KOPT-K1 (cell line): ENCODE data around the gene SNED1.
"Not testable (repeated sequence)": the region's sequence is repeated elsewhere in the genome, so short reads cannot be mapped to it uniquely, and the experiment has no call there.

Experiments used
- H3K27ac ChIP-seq: fragments of 200-600 bp; sonication (generic); 2 replicates; pipeline ENCODE4 v1.5.1; 2016; ENCODE audit warnings: antibody characterized with exemption, mild to moderate bottlenecking, low read depth, low read length; ENCODE audit not compliant: poor library complexity, severe bottlenecking
- H3K36me3 ChIP-seq: fragments of 200-600 bp; sonication (generic); 2 replicates; pipeline ENCODE4 v1.5.1; 2017; ENCODE audit warnings: antibody characterized with exemption, mild to moderate bottlenecking, low read length, moderate library complexity; ENCODE audit not compliant: insufficient read depth
- H3K9me3 ChIP-seq: fragments of 200-600 bp; sonication (generic); 2 replicates; pipeline ENCODE4 v1.5.1; 2017; ENCODE audit warnings: antibody characterized with exemption, low read length, mild to moderate bottlenecking; ENCODE audit not compliant: insufficient read depth, poor library complexity, severe bottlenecking

Gene SNED1

GRCh38 chr2:240965905-240966456 lies 32.4 kb upstream of the SNED1 start:
- Histone ChIP-seq H3K36me3 (no peaks in the 10 kb centered on the region), H3K9me3 (no peaks in the 10 kb centered on the region), H3K27ac (no peak overlapping the region)

DNA sequence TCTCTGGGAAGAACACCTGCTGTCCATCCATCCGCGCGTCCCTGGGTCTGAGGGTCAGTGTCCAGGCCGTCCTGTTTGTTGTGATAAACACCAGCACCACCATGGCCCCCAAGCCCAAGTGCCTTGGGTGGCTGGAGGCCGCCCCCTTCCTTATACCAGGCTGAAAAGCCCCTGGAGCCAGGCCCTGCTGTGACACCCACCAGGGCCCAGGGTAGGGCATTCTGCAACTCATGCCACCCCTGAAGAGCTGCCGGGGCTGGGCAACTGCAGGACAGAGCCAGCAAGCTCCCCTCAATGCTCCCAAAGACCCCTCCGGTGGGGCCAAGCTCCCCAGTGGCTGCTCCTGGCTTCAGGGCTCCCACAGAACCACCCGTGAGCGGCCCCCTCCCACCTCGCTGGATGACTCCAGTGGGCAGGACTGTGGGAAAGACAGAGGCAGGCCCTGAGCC lies 31.9 kb upstream of the SNED1 start:
- Histone ChIP-seq H3K9me3 (no peaks in the 10 kb centered on the region), H3K27ac (no peak overlapping the region), H3K36me3 (no peaks in the 10 kb centered on the region)

DNA sequence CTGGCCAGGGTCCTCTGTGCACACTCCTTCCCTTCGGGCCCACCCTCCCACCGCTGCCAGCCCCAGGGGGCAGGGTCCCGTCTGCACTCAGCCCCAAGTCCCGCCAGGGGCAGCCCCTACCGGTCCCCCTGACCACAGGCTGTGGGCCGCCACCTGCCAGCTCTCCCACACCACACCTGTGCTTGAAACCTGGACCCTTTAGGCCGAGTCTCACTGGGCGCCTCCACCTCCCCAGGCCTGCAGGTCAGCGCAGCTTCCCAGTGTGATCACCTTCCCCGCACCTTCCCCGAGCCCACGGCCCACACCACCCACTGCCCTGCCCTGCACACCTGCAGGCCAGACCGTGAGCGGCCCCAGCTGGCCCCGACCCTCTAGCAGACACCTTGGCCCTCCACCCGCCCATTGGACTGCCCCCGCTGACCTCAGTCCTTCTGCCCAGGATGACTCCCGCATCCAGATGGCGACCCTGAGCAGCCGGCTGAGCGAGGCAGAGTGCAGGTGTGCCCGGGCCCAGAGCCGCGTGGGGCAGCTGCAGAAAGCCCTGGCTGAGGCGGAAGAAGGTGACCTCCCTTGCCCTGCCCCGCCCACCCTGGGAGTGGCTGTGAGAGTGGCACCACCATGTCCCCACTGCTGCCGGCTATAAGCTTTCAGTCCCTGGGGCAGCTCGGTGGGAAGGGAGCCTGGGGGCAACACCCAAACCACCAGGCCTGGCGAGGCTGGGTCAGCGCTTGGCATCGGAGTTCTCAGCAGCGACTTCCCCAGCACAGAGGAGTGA lies 31.3 kb upstream of the SNED1 start:
- no peak overlapping the region for H3K27ac ChIP-seq
- no peaks in the 10 kb centered on the region for H3K36me3 ChIP-seq
- H3K9me3 ChIP-seq: no peaks in the 10 kb centered on the region

GRCh38 chr2:240967681-240968621 lies 30.5 kb upstream of the SNED1 start:
- Histone ChIP-seq H3K27ac (no peak overlapping the region), H3K9me3 (no peaks in the 10 kb centered on the region), H3K36me3 (no peaks in the 10 kb centered on the region)

DNA sequence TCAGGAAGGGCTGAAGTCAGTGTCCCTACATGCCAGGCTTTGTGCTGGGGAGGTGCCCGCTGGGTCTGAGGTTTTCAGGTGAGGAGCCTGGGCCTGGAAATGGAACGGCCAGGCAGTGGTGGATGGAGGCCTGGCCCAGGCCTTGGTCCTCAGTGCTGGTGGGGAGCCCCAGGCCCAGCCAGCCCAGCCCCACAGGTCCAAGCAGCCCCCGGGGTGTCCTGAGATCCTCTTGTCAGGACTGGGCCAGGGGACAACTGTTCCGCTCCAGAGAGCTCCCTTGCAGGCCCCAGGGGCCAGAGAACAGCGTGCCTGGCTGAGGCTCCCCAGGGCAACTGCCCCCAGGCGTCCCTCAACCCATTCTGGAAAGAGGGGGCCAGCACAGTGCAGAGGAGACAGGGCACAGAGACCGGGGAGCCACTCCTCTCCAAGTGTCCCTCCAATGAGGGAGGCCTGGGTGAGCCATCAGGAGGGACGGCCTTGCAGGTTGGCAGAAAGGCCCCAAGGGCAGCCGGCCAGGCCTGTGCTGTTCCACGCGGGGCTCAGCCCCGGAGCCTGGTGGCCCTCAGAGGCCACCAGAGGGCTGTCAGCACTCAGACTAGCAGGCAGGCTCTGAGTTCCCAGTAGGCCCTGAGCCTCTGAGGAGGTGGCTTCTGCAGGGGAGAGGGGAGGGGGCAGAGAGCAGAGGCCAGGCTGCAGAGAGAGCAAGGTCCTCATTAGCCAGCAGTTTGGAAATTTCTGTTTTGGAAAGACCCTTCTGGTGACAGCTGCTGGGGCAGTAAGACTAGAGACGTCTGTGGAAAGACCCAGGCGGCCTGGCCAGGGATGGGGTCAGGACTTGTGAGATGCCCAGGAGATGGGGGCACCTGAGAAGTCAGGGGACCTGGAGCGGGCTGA lies 29.4 kb upstream of the SNED1 start:
- Histone ChIP-seq H3K9me3 (no peaks in the 10 kb centered on the region), H3K27ac (no peak overlapping the region), H3K36me3 (no peaks in the 10 kb centered on the region)

- Histone ChIP-seq H3K27ac (no peak overlapping the region), H3K36me3 (no peaks in the 10 kb centered on the region)
Measured at GRCh38 chr2:240970104-240970503, 28.3 kb upstream of the SNED1 start.

DNA sequence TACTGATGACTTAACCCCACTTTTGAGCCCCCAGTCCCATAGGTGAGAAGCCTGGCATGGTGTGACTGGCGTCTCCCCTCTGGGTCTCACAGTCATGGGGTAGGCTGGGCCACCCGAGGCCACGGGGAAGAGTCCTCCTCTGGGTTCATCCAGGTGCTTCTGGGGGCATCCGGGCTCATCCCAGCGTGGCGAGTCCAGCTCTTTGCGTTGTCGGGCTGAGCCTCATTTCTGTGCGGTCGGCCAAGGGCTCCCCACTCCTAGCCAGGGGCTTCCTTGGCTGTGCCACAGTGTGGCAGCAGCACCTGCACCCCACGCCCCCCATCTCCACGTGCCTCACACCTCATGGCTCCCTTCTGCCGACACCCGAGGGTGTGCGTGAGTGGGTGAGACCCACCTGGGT lies 27.6 kb upstream of the SNED1 start:
- H3K27ac ChIP-seq: no peak overlapping the region

More at GRCh38 chr2:240970104-240970503, 28.3 kb upstream of the SNED1 start:
- H3K9me3 ChIP-seq: no peaks in the 10 kb centered on the region

DNA sequence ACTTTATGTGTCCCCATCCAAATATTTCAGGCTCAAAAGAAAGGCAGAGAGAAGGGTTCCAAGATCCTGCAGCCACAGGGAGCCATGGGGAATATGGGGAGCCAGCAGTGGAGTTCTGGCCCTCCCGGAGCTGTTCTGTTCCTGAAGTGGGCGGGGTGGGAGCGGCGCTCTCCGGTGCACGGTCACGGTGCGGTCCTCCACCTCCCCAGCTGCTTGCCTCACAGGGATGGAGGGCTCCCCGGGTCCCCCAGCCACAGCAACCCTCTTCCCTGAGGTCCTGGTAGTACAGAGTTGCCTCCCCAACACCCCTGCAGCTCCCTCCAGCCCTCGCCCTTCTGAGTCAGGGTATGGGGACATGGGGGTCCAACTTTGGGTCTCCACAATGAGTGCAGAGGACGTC lies 26.2 kb upstream of the SNED1 start:
- Histone ChIP-seq H3K9me3 (no peaks in the 10 kb centered on the region), H3K36me3 (no peaks in the 10 kb centered on the region), H3K27ac (no peak overlapping the region)

More for the DNA sequence above, 27.6 kb upstream of the SNED1 start:
- Histone ChIP-seq H3K9me3 (no peaks in the 10 kb centered on the region), H3K36me3 (no peaks in the 10 kb centered on the region)

GRCh38 chr2:240972636-240973521 lies 25.5 kb upstream of the SNED1 start:
- Histone ChIP-seq H3K27ac (no peak overlapping the region), H3K9me3 (no peaks in the 10 kb centered on the region), H3K36me3 (no peaks in the 10 kb centered on the region)

- Histone ChIP-seq H3K9me3 (no peaks in the 10 kb centered on the region), H3K27ac (no peak overlapping the region), H3K36me3 (no peaks in the 10 kb centered on the region)
Measured at GRCh38 chr2:240974771-240975572, 23.4 kb upstream of the SNED1 start.

- not testable (repeated sequence) for H3K36me3 ChIP-seq, H3K27ac ChIP-seq, H3K9me3 ChIP-seq
Measured at GRCh38 chr2:240975903-240976302, 22.5 kb upstream of the SNED1 start.

DNA sequence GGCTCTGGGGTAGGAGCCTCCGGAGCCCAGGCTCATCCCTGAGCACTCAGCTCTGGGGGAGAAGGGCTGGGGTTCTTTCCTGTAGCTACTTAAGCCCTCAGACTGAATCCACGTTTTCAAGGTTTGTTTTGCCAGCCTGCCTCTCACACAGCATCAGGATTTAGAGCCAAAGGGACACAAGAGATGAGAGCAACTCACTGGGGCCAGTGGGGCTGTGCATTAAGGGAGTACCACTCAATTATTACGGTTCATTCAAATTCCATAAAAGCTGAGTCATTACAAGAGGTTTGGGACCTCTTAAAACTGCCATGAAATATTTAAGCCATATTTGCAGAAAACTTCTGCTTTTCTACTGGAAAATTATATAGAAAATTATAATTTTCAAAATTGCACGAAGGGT lies 17.1 kb upstream of the SNED1 start:
- H3K36me3 ChIP-seq: no peaks in the 10 kb centered on the region
- no peaks in the 10 kb centered on the region for H3K9me3 ChIP-seq

More for the DNA sequence above, 17.1 kb upstream of the SNED1 start:
- H3K27ac ChIP-seq: no peak overlapping the region
